ENCODE measurements around the gene IBTK.
"Not testable (repeated sequence)": the region's sequence is repeated elsewhere in the genome, so short reads cannot be mapped to it uniquely, and the experiment has no call there.

The IBTK gene

GRCh38 chr6:82178077-82178758 lies 69.3 kb downstream of the IBTK start:
- no peak for DNase-seq (ENCODE audit: low read depth)

GRCh38 chr6:82176616-82177015 lies 70.9 kb downstream of the IBTK start:
- DNase-seq (ENCODE audit: low read depth), result no peak

GRCh38 chr6:82172594-82172993 lies 75.0 kb downstream of the IBTK start:
- no peak for DNase-seq (ENCODE audit: low read depth)

- no peak for DNase-seq (ENCODE audit: low read depth)
These were observed 78.2 kb downstream of the IBTK start for GRCh38 chr6:82169138-82169876.

- no peak for DNase-seq (ENCODE audit: low read depth)
These were observed 81.1 kb downstream of the IBTK start for GRCh38 chr6:82166493-82166892.

- DNase-seq (ENCODE audit: low read depth), result no peak
These were observed 87.1 kb downstream of the IBTK start for GRCh38 chr6:82160255-82160990.

- not testable (repeated sequence) for DNase-seq (ENCODE audit: low read depth)
These were observed 94.8 kb downstream of the IBTK start for GRCh38 chr6:82152786-82153185.

GRCh38 chr6:82151147-82151546 lies 96.4 kb downstream of the IBTK start:
- not testable (repeated sequence) for DNase-seq (ENCODE audit: low read depth)

GRCh38 chr6:82145926-82146452 lies 101.6 kb downstream of the IBTK start:
- DNase-seq (ENCODE audit: low read depth), result no peak

- no peak for DNase-seq (ENCODE audit: low read depth)
These were observed 102.6 kb downstream of the IBTK start for GRCh38 chr6:82144852-82145340.

GRCh38 chr6:82144007-82144851 lies 103.3 kb downstream of the IBTK start:
- DNase-seq (ENCODE audit: low read depth), result no peak

- DNase-seq (ENCODE audit: low read depth), result no peak
These were observed 104.5 kb downstream of the IBTK start for GRCh38 chr6:82143041-82143481.

- no peak for DNase-seq (ENCODE audit: low read depth)
These were observed 105.0 kb downstream of the IBTK start for GRCh38 chr6:82142524-82142923.

- no peak for DNase-seq (ENCODE audit: low read depth)
These were observed 109.3 kb downstream of the IBTK start for GRCh38 chr6:82138075-82138791.

GRCh38 chr6:82131441-82131840 lies 116.1 kb downstream of the IBTK start:
- no peak for DNase-seq (ENCODE audit: low read depth)

- no peak for DNase-seq (ENCODE audit: low read depth)
These were observed 117.7 kb downstream of the IBTK start for GRCh38 chr6:82129797-82130196.

- not testable (repeated sequence) for DNase-seq (ENCODE audit: low read depth)
These were observed 118.6 kb downstream of the IBTK start for GRCh38 chr6:82128973-82129372.

- no peak for DNase-seq (ENCODE audit: low read depth)
These were observed 123.9 kb downstream of the IBTK start for GRCh38 chr6:82123632-82124031.

All from CMK (cell line).